HEK293T (cell line): ENCODE data around the gene STS.

ENCODE experiments used
- FOXA1 ChIP-seq: fragments of 450-650 bp; IDR thresholded peaks from 2 replicates; pipeline ENCODE4 v1.6.1; 2016; ENCODE audit warnings: mild to moderate bottlenecking
- SUZ12 ChIP-seq: fragments of 450-650 bp; IDR thresholded peaks from 2 replicates; pipeline ENCODE4 v1.6.1; 2016; ENCODE audit warnings: mild to moderate bottlenecking

DNA sequence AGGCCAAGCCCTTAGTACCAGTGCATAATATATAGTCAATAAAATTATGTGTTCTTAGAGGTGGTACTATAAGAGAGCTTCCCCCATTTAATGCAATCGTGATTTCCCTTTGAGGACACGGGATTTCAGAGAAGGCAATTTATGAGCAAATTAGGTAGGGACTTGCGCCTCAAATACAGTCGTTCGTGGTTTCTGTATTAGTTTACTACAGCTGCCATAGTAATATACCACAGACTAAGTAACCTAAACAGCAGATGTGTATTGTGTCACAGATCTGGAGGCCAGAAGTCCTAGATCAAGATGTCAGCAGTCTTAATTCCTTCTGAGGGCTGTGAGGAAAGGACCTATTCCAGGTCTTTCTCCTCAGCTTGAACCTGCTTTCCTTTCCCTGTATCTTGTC, 1.9 kb downstream of the STS start:
- TF ChIP-seq FOXA1 (no peak), SUZ12 (no peak)
